Gastrocnemius medialis (tissue), 4 donors: ENCODE results near the gene PPP3R2. TPM values are rescaled to one million over a fixed set of nuclear protein-coding genes. Genes with fewer than 3 reads are reported as not detected.

ENCODE experiments used
- ATAC-seq, 2 donors: fragments of 150-250 bp; one replicate each; pipeline ENCODE4 v1.9.1; 2016
- DNase-seq, 2 donors: peaks; one replicate each; pipeline ENCODE4 v3.0.0-alpha.2; 2019
- H3K27ac ChIP-seq, 4 donors: fragments of 200-600 bp; sonication (generic); 1 replicate in 1 of 4; 2 replicates in 3 of 4; pipeline ENCODE4 v1.5.1; 2016 to 2018; ENCODE audit warnings: mild to moderate bottlenecking in 2 of 4, moderate library complexity in 1 of 4
- H3K27me3 ChIP-seq, 3 donors: fragments of 200-600 bp; sonication (generic) in 2 of 3; 1 replicate in 1 of 3; 2 replicates in 2 of 3; pipeline versions ENCODE4 v1.5.1 to v1.6.0; 2016 to 2019; ENCODE audit warnings: mild to moderate bottlenecking in 1 of 3, moderate library complexity in 1 of 3
- H3K36me3 ChIP-seq, 2 donors: fragments of 200-600 bp; sonication (generic) in 1 of 2; one replicate each; pipeline ENCODE4 v1.5.1; 2017 to 2018
- H3K4me1 ChIP-seq, 2 donors: fragments of 200-600 bp; sonication (generic) in 1 of 2; one replicate each; pipeline ENCODE4 v1.5.1; 2016 to 2017; ENCODE audit warnings: mild to moderate bottlenecking in 2 of 2
- H3K4me3 ChIP-seq, 4 donors: fragments of 200-600 bp; sonication (generic) in 3 of 4; 1 replicate in 1 of 4; 2 replicates in 3 of 4; pipeline ENCODE4 v1.5.1; 2016 to 2019; ENCODE audit warnings: mild to moderate bottlenecking in 2 of 4
- H3K9me3 ChIP-seq, 3 donors: fragments of 200-600 bp; sonication (generic) in 2 of 3; 1 replicate in 1 of 3; 2 replicates in 2 of 3; pipeline ENCODE4 v1.5.1; 2016 to 2019
- POLR2A ChIP-seq, 2 donors: fragments of 450-650 bp; IDR thresholded peaks; one replicate each; pipeline ENCODE4 v1.6.1; 2017; ENCODE audit warnings: antibody characterized with exemption in 2 of 2, mild to moderate bottlenecking in 2 of 2, moderate library complexity in 2 of 2
- in situ Hi-C, 4 donors: fragments of 200-750 bp; cut with MboI; loops; one replicate each; pipeline versions ENCODE4 v1.15.0 to v1.8.0; 2017; ENCODE audit warnings: low sequenced_read_pairs in 4 of 4
- intact Hi-C: fragments of 100-400 bp; cut with DNase I; formaldehyde crosslinking; loops from one replicate; pipeline ENCODE4 v1.15.1; 2023; ENCODE audit warnings: low total_unique reads
- total RNA-seq, 4 donors: library from RNA; depleted of rRNA; stranded (reverse); fragments of >200 nt; gene quantifications; one replicate each; pipeline versions ENCODE4 v1.1.0 to v1.2.3, GENCODE V29; 2016
- TF ChIP-seq, protein P1 (sequence below), 5 experiments: fragments of 450-650 bp in 3 of 5; fragments of 200-600 bp in 2 of 5; sonication (generic) in 2 of 5; IDR thresholded peaks in 4 of 5; conservative IDR thresholded peaks in 1 of 5; 1 replicate in 4 of 5; 2 replicates in 1 of 5; pipeline ENCODE4 v1.5.1; 2016 to 2019; ENCODE audit warnings: antibody characterized with exemption in 5 of 5, mild to moderate bottlenecking in 3 of 5, moderate library complexity in 3 of 5

The PPP3R2 gene
- total RNA-seq, 4 donors from 2014 or later = not detected

DNA sequence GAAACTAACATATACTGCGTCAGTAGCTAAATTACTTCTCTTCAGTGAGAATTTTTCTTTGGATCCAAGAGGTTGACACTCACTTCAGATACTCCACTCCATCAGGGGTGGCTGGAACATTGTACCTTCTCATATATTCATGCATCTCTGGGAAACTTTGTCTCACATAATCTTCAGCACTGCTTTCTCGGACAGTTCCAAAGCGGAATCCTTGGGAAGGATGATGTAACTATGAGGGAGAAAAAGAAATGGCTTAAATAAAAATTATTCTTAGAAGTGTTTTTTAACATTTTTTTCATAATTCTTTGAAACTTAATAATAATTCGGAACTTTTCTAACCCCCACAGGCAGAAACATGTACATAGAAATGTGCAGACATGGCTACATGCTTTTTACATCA is 33.4 kb upstream of the PPP3R2 start:
- intact Hi-C loops = no loop called here
- Histone ChIP-seq H3K4me1 (no peaks in the 10 kb centered on the region), H3K9me3 (no peaks in the 10 kb centered on the region), H3K27ac (no peak overlapping the region), H3K27me3 (no peaks in the 10 kb centered on the region), H3K36me3 (no peaks in the 10 kb centered on the region), H3K4me3 (no peak overlapping the region)
- no peak for TF ChIP-seq POLR2A (IDR thresholded peaks at IDR 0.05)
- TF ChIP-seq, protein P1, sequence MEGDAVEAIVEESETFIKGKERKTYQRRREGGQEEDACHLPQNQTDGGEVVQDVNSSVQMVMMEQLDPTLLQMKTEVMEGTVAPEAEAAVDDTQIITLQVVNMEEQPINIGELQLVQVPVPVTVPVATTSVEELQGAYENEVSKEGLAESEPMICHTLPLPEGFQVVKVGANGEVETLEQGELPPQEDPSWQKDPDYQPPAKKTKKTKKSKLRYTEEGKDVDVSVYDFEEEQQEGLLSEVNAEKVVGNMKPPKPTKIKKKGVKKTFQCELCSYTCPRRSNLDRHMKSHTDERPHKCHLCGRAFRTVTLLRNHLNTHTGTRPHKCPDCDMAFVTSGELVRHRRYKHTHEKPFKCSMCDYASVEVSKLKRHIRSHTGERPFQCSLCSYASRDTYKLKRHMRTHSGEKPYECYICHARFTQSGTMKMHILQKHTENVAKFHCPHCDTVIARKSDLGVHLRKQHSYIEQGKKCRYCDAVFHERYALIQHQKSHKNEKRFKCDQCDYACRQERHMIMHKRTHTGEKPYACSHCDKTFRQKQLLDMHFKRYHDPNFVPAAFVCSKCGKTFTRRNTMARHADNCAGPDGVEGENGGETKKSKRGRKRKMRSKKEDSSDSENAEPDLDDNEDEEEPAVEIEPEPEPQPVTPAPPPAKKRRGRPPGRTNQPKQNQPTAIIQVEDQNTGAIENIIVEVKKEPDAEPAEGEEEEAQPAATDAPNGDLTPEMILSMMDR (IDR thresholded peaks at IDR 0.05 in 4 of 5, conservative IDR thresholded peaks at IDR 0.05 in 1 of 5) = no peak
- DNase-seq (no peak), ATAC-seq (no peak)
- in situ Hi-C loops = no loop called here

DNA sequence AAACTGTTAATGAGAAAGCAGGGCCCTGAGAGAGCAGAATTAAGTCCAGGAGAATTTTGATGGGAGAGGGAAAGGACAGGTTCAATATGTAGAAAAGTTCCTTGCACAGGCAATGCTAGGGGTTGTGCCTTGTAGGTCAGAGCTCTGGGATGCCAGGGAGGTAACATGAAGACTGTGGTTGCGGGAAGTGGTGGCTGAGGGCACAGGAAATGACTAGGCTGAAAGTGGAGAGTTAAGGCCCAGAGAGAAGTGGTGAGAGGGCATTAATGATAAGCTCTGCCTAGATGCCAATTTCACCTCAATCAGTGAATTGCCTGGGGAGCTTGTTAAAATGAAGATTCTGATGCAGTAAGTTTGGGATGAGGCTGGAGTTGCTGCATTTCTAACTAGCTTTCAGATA is 31.5 kb upstream of the PPP3R2 start:
- no peak overlapping the region for H3K4me3 ChIP-seq

DNA sequence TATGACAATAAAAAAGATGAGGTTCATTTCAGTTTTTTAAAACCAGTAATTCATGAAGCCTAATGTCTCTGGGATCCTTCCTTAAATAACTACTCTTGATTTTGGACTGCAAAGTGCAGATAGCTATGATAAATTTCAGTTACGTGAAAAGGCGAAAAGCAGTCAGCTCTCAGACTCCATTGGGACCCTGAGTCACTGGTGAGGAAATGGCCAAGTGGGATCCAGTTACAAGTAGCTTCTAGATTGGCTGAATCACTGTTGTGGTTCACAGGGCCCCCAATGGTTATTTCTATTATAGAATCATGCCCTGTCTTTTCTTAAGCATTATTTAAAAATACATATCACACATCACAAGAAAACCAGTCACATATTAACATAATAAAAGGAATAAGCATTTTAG is 31.1 kb upstream of the PPP3R2 start:
- TF ChIP-seq, protein P1 (IDR thresholded peaks at IDR 0.05 in 4 of 5, conservative IDR thresholded peaks at IDR 0.05 in 1 of 5) = no peak
- no peak for TF ChIP-seq POLR2A (IDR thresholded peaks at IDR 0.05)
- in situ Hi-C loops (no loop called here), intact Hi-C loops (no loop called here)
- ATAC-seq = no peak
- no peaks in the 10 kb centered on the region for H3K36me3 ChIP-seq
- H3K4me1 ChIP-seq = no peaks in the 10 kb centered on the region
- H3K9me3 ChIP-seq = no peaks in the 10 kb centered on the region
- no peak for DNase-seq
- no peak overlapping the region for H3K4me3 ChIP-seq
- no peak overlapping the region for H3K27ac ChIP-seq
- H3K27me3 ChIP-seq = no peaks in the 10 kb centered on the region

More for the DNA sequence above, 31.5 kb upstream of the PPP3R2 start:
- DNase-seq (no peak), ATAC-seq (no peak)
- no peaks in the 10 kb centered on the region for H3K4me1 ChIP-seq
- no peak overlapping the region for H3K27ac ChIP-seq
- no peaks in the 10 kb centered on the region for H3K36me3 ChIP-seq
- no peaks in the 10 kb centered on the region for H3K9me3 ChIP-seq
- in situ Hi-C loops (no loop called here), intact Hi-C loops (no loop called here)
- TF ChIP-seq, protein P1 (IDR thresholded peaks at IDR 0.05 in 4 of 5, conservative IDR thresholded peaks at IDR 0.05 in 1 of 5) = no peak
- no peak for TF ChIP-seq POLR2A (IDR thresholded peaks at IDR 0.05)
- H3K27me3 ChIP-seq = no peaks in the 10 kb centered on the region

DNA sequence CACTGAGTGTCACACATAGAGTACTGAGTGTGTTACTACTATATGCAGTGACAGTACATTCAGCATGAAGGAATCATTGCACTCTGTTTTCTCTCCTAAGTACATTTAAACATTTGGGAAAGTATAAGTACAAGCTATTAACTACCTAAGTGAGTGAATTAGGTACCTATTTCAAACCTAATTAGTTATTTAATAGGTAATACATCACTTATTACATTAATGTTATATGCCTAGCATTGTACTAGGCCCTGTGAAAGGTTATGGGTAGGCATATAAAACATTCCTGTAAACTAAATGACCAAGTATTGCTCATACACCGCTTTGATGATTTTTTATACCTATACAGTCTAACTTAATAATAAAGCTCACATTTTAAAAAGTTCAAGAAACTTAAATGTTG is 25.7 kb upstream of the PPP3R2 start:
- TF ChIP-seq, protein P1 (IDR thresholded peaks at IDR 0.05 in 4 of 5, conservative IDR thresholded peaks at IDR 0.05 in 1 of 5) = no peak
- TF ChIP-seq POLR2A (IDR thresholded peaks at IDR 0.05) = no peak
- no peak for ATAC-seq
- Histone ChIP-seq H3K9me3 (no peaks in the 10 kb centered on the region), H3K27me3 (no peaks in the 10 kb centered on the region), H3K4me1 (no peaks in the 10 kb centered on the region), H3K36me3 (no peaks in the 10 kb centered on the region), H3K27ac (no peak overlapping the region), H3K4me3 (no peak overlapping the region)
- DNase-seq = no peak
- in situ Hi-C loops (no loop called here), intact Hi-C loops (no loop called here)

DNA sequence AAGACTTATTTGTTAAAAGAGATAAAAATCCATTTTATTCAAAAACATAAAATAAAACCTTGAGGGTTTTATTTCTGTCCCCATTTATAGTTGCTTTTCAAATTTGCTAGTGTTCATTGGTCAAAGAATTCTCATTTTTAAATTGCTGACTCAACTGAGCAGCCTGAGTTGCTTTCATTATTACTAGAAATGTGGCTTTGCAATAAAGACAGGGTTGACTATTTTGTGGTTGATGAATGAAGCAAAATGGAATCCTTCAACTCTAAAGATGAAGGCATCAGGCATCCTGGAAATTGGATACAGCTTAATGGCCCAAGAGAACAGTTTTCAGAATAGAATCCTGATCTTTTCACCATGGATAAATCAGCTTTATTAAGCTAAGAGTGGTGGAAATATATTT is 23.9 kb upstream of the PPP3R2 start:
- H3K4me3 ChIP-seq = no peak overlapping the region
- no peak for DNase-seq
- no peaks in the 10 kb centered on the region for H3K27me3 ChIP-seq
- in situ Hi-C loops = no loop called here
- intact Hi-C loops = no loop called here
- H3K9me3 ChIP-seq = no peaks in the 10 kb centered on the region
- H3K4me1 ChIP-seq = no peaks in the 10 kb centered on the region
- no peak for TF ChIP-seq POLR2A (IDR thresholded peaks at IDR 0.05)
- TF ChIP-seq, protein P1 (IDR thresholded peaks at IDR 0.05 in 4 of 5, conservative IDR thresholded peaks at IDR 0.05 in 1 of 5) = no peak
- H3K27ac ChIP-seq = no peak overlapping the region
- H3K36me3 ChIP-seq = no peaks in the 10 kb centered on the region
- no peak for ATAC-seq
